H4 (cell line): ENCODE data around the gene ZCCHC4. TPM values are rescaled to one million over a fixed set of nuclear protein-coding genes. Genes with fewer than 3 reads are reported as not detected.
A peak's percentile ranks its signal among the peaks of the same experiment; 100 is the strongest.

Experiments
- DNase-seq: peaks from one replicate; pipeline ENCODE4 v3.0.0-alpha.2; 2015; ENCODE audit warnings: low spot score
- total RNA-seq: library from RNA; depleted of rRNA; stranded (reverse); fragments of >200 nt; shearing (Covaris generic); gene quantifications from 2 replicates; pipeline ENCODE4 v1.2.3, GENCODE V29; 2014; rRNA removed

Gene ZCCHC4
- 14.7 and 17.2 TPM in 2 replicates for total RNA-seq

- DNase-seq, result peak; percentile 77
Measured at GRCh38 chr4:25312496-25313200, at the start of gene ZCCHC4. ZCCHC4 (plus strand) TSS chr4:25312774; CDS start chr4:25312810, 36 bp downstream.

GRCh38 chr4:25271866-25272265 lies 40.7 kb upstream of the ZCCHC4 start:
- DNase-seq, result no peak

GRCh38 chr4:25280210-25280609 lies 32.4 kb upstream of the ZCCHC4 start:
- DNase-seq, result no peak

GRCh38 chr4:25283948-25284347 lies 28.6 kb upstream of the ZCCHC4 start:
- no peak for DNase-seq

GRCh38 chr4:25284466-25284865 lies 28.1 kb upstream of the ZCCHC4 start:
- DNase-seq, result no peak

- no peak for DNase-seq
Measured at GRCh38 chr4:25290490-25291067, 22.0 kb upstream of the ZCCHC4 start.

- no peak for DNase-seq
Measured at GRCh38 chr4:25291158-25291733, 21.3 kb upstream of the ZCCHC4 start.

GRCh38 chr4:25297528-25298242 lies 14.9 kb upstream of the ZCCHC4 start:
- no peak for DNase-seq

- no peak for DNase-seq
Measured at GRCh38 chr4:25299476-25300203, 12.9 kb upstream of the ZCCHC4 start.

- DNase-seq, result no peak
Measured at GRCh38 chr4:25301471-25301870, 11.1 kb upstream of the ZCCHC4 start.

GRCh38 chr4:25302626-25303025 lies 9.9 kb upstream of the ZCCHC4 start:
- no peak for DNase-seq

GRCh38 chr4:25303578-25303977 lies 9.0 kb upstream of the ZCCHC4 start:
- DNase-seq, result no peak

- DNase-seq, result no peak
Measured at GRCh38 chr4:25306518-25307057, 6.0 kb upstream of the ZCCHC4 start.

- no peak for DNase-seq
Measured at GRCh38 chr4:25307596-25307995, 5.0 kb upstream of the ZCCHC4 start.

GRCh38 chr4:25308306-25308705 lies 4.3 kb upstream of the ZCCHC4 start:
- DNase-seq, result no peak

- no peak for DNase-seq
Measured at GRCh38 chr4:25308761-25309160, 3.8 kb upstream of the ZCCHC4 start.

GRCh38 chr4:25310066-25310802 lies 2.3 kb upstream of the ZCCHC4 start:
- no peak for DNase-seq

- DNase-seq, result no peak
Measured at GRCh38 chr4:25310803-25311166, 1.8 kb upstream of the ZCCHC4 start.

- no peak for DNase-seq
Measured at GRCh38 chr4:25313201-25313895, 774 bp downstream of the ZCCHC4 start.

GRCh38 chr4:25320336-25320735 lies 7.8 kb downstream of the ZCCHC4 start:
- no peak for DNase-seq
